CD4-positive, alpha-beta T cell (primary cell): ENCODE results near the gene DBN1. TPM values are rescaled to one million over a fixed set of nuclear protein-coding genes. Genes with fewer than 3 reads are reported as not detected.

Experiments used
- ATAC-seq: fragments of 200-7000 bp; cut with Tn5 transposase; one replicate; pipeline ENCODE4 v1.10.0; 2022; ENCODE audit warnings: mild to moderate bottlenecking; ENCODE audit not compliant: poor library complexity
- CTCF ChIA-PET: fragments of 350-600 bp; sonication (Branson Sonifier 250); formaldehyde crosslinking; loops from one replicate; lab custom pipeline; 2021; ENCODE audit warnings: antibody characterized with exemption, inconsistent platforms; lab: Charles Lee
- POLR2A ChIA-PET: fragments of 350-600 bp; sonication (Branson Sonifier 250); formaldehyde crosslinking; loops from one replicate; lab custom pipeline; 2021; ENCODE audit warnings: antibody characterized with exemption, inconsistent platforms; lab: Charles Lee
- DNase-seq, 14 experiments: peaks; one replicate each; pipeline ENCODE4 v3.0.0-alpha.2; 2013 to 2020; ENCODE audit warnings: mixed read lengths in 2 of 14
- H3K27ac ChIP-seq, 2 donors: one replicate each; pipeline versions ENCODE4 v1.5.1 to v1.7.0; 2013; ENCODE audit warnings: low read length in 2 of 2, low read depth in 1 of 2, mild to moderate bottlenecking in 1 of 2
- H3K27me3 ChIP-seq, 2 experiments: 1 replicate in 1 of 2; 2 replicates in 1 of 2; pipeline versions ENCODE4 v1.6.1 to v1.7.0; 2013; ENCODE audit warnings: low read length in 2 of 2, control low read depth in 1 of 2, mild to moderate bottlenecking in 1 of 2, moderate library complexity in 1 of 2; ENCODE audit not compliant: insufficient read depth in 2 of 2, control insufficient read depth in 1 of 2
- H3K36me3 ChIP-seq: one replicate; pipeline ENCODE4 v1.6.1; 2013; ENCODE audit warnings: low read length, control low read depth; ENCODE audit not compliant: insufficient read depth
- H3K4me1 ChIP-seq: one replicate; pipeline ENCODE4 v1.6.1; 2013; ENCODE audit warnings: low read length, control low read depth; ENCODE audit not compliant: insufficient read depth
- H3K4me3 ChIP-seq: one replicate; pipeline ENCODE4 v1.5.1; 2013; ENCODE audit warnings: mild to moderate bottlenecking, low read length, moderate library complexity
- H3K9me3 ChIP-seq, 2 experiments: 1 replicate in 1 of 2; 2 replicates in 1 of 2; pipeline versions ENCODE4 v1.6.1 to v1.7.0; 2013; ENCODE audit warnings: low read length in 2 of 2, mild to moderate bottlenecking in 2 of 2, control low read depth in 1 of 2, moderate library complexity in 1 of 2; ENCODE audit not compliant: control insufficient read depth in 1 of 2, insufficient read depth in 1 of 2
- H3K27ac Mint-ChIP-seq: one replicate; pipeline ENCODE4 v1.8.0; 2020; ENCODE audit warnings: mixed read lengths
- H3K27me3 Mint-ChIP-seq: one replicate; pipeline ENCODE4 v1.8.0; 2021; ENCODE audit warnings: mixed read lengths
- H3K36me3 Mint-ChIP-seq: one replicate; pipeline ENCODE4 v1.8.0; 2021; ENCODE audit warnings: low read depth, mixed read lengths
- H3K4me1 Mint-ChIP-seq: one replicate; pipeline ENCODE4 v1.8.0; 2021; ENCODE audit warnings: low read depth, mixed read lengths
- H3K4me3 Mint-ChIP-seq: one replicate; pipeline ENCODE4 v1.8.0; 2020; ENCODE audit warnings: mild to moderate bottlenecking, mixed read lengths
- H3K9me3 Mint-ChIP-seq: one replicate; pipeline ENCODE4 v1.8.0; 2020; ENCODE audit warnings: mixed read lengths
- intact Hi-C, 2 experiments: fragments of 100-400 bp; cut with DNase I in 1 of 2; cut with micrococcal nuclease in 1 of 2; formaldehyde crosslinking; loops; one replicate each; pipeline versions ENCODE4 v1.15.1 to v1.9.0; 2023 to 2025; cut with DNase I, micrococcal nuclease
- total RNA-seq, 174 experiments: library from RNA in 2 of 174; stranded (reverse) in 2 of 174; gene quantifications; one replicate each; pipeline ENCODE4 v1.2.3 and lab custom pipeline; 2021 to 2026
- TF ChIP-seq, protein P1 (sequence below): fragments of 200-600 bp; IDR thresholded peaks from one replicate; pipeline ENCODE4 v1.8.0; 2022; ENCODE audit warnings: antibody characterized with exemption, mild to moderate bottlenecking

DBN1 gene
- total RNA-seq, 2 experiments from 2014 or later = 1.8 to 2.5 TPM

- Mint-ChIP-seq H3K4me1 (peaks cover 75% of the 10 kb centered on the region), H3K36me3 (peaks cover 82% of the 10 kb centered on the region), H3K27ac (peak overlapping the region; percentile 88), H3K4me3 (no peak overlapping the region), H3K27me3 (no peaks in the 10 kb centered on the region), H3K9me3 (no peaks in the 10 kb centered on the region)
- peaks cover 98% of the 10 kb centered on the region for H3K4me1 ChIP-seq
- ATAC-seq (no peak), DNase-seq (peak in 1 of 14 experiments; percentile 19)
- no peaks in the 10 kb centered on the region for H3K27me3 ChIP-seq
- TF ChIP-seq, protein P1, sequence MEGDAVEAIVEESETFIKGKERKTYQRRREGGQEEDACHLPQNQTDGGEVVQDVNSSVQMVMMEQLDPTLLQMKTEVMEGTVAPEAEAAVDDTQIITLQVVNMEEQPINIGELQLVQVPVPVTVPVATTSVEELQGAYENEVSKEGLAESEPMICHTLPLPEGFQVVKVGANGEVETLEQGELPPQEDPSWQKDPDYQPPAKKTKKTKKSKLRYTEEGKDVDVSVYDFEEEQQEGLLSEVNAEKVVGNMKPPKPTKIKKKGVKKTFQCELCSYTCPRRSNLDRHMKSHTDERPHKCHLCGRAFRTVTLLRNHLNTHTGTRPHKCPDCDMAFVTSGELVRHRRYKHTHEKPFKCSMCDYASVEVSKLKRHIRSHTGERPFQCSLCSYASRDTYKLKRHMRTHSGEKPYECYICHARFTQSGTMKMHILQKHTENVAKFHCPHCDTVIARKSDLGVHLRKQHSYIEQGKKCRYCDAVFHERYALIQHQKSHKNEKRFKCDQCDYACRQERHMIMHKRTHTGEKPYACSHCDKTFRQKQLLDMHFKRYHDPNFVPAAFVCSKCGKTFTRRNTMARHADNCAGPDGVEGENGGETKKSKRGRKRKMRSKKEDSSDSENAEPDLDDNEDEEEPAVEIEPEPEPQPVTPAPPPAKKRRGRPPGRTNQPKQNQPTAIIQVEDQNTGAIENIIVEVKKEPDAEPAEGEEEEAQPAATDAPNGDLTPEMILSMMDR = no peak
- no peaks in the 10 kb centered on the region for H3K9me3 ChIP-seq
- ChIA-PET CTCF (interaction anchor here (1.3 to 7.7 kb wide), 3 partner anchors 10 to 38 kb away, joined by 5 to 61 read pairs (median 39); no protein-coding TSS in a partner anchor), POLR2A (interaction anchor here (0.7 to 15.3 kb wide), 6 partner anchors 8 to 57 kb away, joined by 3 to 661 read pairs (median 12); partner anchors contain the start of gene GRK6)
- peak overlapping the region; percentile 78 to 87 for H3K27ac ChIP-seq
- intact Hi-C loops = no loop called here
- peaks cover 65% of the 10 kb centered on the region for H3K36me3 ChIP-seq
- no peak overlapping the region for H3K4me3 ChIP-seq
Measured at GRCh38 chr5:177440990-177441780, 32.2 kb downstream of the DBN1 start.

DNA sequence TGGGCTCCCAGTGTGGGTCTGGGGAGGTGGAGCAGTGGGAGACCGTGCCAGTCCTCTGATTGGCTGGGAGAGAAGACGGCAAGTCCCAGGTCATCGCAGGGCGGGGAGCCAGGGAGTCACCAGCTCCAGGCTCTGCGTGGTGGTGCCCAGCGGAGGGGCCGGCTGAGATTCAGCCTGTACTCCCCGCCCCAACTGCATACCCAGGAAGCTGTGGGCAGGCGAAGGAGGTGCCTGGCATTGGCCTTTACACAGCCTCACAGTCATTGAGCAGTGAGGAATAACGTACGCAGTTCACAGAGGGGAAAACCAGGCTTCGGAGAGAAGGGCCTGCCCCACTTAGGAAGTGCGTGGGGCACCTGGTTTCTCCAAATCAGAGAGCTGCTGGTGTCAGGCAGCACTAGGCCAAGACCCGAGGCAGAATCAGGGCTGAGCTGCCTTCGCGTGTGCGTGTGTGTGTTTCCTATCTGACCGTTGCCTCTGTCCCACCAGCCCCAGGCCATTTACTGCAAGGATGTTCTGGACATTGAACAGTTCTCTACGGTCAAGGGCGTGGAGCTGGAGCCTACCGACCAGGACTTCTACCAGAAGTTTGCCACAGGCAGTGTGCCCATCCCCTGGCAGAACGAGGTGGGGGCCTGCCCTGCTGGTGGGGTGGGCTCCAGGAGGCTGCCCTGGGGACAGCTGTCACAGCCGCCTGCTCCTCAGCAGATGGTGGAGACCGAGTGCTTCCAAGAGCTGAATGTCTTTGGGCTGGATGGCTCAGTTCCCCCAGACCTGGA is 33.0 kb downstream of the DBN1 start:
- Mint-ChIP-seq H3K27ac (peak overlapping the region; percentile 88), H3K27me3 (no peaks in the 10 kb centered on the region), H3K36me3 (peaks cover 83% of the 10 kb centered on the region), H3K4me1 (peaks cover 67% of the 10 kb centered on the region), H3K4me3 (peak overlapping the region; percentile 44), H3K9me3 (no peaks in the 10 kb centered on the region)
- peaks cover 73% of the 10 kb centered on the region for H3K36me3 ChIP-seq
- POLR2A ChIA-PET = interaction anchor here (0.8 to 15.3 kb wide), 10 partner anchors 8 to 64 kb away, joined by 3 to 661 read pairs (median 5); partner anchors contain the start of gene GRK6
- ATAC-seq (peak; percentile 65), DNase-seq (peak in 7 of 14 experiments; percentile 35 to 91 (median 56))
- no peak overlapping the region for H3K4me3 ChIP-seq
- H3K27me3 ChIP-seq = no peaks in the 10 kb centered on the region
- H3K4me1 ChIP-seq = peaks cover 98% of the 10 kb centered on the region
- H3K27ac ChIP-seq = peak overlapping the region; percentile 78 to 87
- CTCF ChIA-PET = interaction anchor here (1.2 to 7.7 kb wide), 3 partner anchors 9 to 37 kb away, joined by 4 to 61 read pairs (median 39); no protein-coding TSS in a partner anchor
- H3K9me3 ChIP-seq = no peaks in the 10 kb centered on the region
- intact Hi-C loops = no loop called here
- TF ChIP-seq, protein P1 = no peak

- no peak for ATAC-seq
- peaks cover 84% of the 10 kb centered on the region for H3K36me3 Mint-ChIP-seq
- peak in 1 of 14 experiments; percentile 15 for DNase-seq
- peak overlapping the region; percentile 88 for H3K27ac Mint-ChIP-seq
- peaks cover 81% of the 10 kb centered on the region for H3K36me3 ChIP-seq
- no peak overlapping the region for H3K4me3 ChIP-seq
- ChIA-PET CTCF (interaction anchor here (0.6 to 3.6 kb wide), 4 partner anchors 8 to 1031 kb away, joined by 3 to 39 read pairs (median 4); no protein-coding TSS in a partner anchor), POLR2A (interaction anchor here (0.8 to 15.3 kb wide), 10 partner anchors 9 to 64 kb away, joined by 3 to 661 read pairs (median 5); partner anchors contain the start of gene GRK6)
- no peaks in the 10 kb centered on the region for H3K27me3 Mint-ChIP-seq
- H3K4me1 Mint-ChIP-seq = peaks cover 65% of the 10 kb centered on the region
- no peaks in the 10 kb centered on the region for H3K27me3 ChIP-seq
- H3K9me3 ChIP-seq = no peaks in the 10 kb centered on the region
- intact Hi-C loops = no loop called here
- no peaks in the 10 kb centered on the region for H3K9me3 Mint-ChIP-seq
- H3K4me1 ChIP-seq = peaks cover 98% of the 10 kb centered on the region
- H3K4me3 Mint-ChIP-seq = peak overlapping the region; percentile 44
- TF ChIP-seq, protein P1 = no peak
- H3K27ac ChIP-seq = peak overlapping the region; percentile 78 to 87
Measured at GRCh38 chr5:177439518-177440053, 33.8 kb downstream of the DBN1 start.
